Measurements from ENCODE around the gene SEMA3E.
"Not testable (repeated sequence)": the region's sequence is repeated elsewhere in the genome, so short reads cannot be mapped to it uniquely, and the experiment has no call there.

SEMA3E gene

DNA sequence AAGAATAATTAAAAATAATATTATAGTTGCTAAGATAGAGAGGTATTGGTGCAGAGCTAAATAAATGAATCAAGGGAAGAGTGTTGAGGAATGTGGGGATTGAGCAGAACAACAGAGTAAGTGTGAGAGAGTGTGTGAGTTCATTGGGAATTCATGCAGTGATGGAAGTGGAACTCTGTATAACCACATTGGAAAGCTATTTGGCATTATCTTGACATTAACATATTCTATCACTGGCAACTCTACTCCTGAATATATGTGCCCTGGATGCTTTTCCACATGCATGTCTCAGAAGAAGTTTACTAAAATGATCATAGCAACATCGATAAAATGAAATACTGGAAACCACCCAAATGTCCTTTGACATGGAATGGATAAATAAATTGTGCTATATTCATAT, 164.1 kb downstream of the SEMA3E start:
- DNase-seq = no peak

DNA sequence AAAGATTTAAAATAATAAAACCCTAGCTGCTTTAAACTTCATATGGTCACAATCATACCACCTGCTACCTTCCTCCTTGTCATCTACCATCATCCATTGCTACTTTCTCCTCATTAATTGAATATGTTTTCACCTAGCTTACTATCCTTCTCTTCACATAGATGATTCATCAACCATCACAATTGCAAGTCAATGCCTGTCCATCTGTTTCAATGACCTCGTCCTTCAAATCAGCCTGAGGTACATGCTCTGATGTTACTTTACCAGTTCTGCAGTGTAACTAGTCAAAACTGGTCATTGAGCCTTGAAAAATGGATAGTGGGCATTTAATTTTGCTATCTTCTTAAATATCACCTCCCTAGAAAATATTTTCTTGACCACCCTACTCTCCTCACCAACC, 164.7 kb downstream of the SEMA3E start:
- no peak for DNase-seq

DNA sequence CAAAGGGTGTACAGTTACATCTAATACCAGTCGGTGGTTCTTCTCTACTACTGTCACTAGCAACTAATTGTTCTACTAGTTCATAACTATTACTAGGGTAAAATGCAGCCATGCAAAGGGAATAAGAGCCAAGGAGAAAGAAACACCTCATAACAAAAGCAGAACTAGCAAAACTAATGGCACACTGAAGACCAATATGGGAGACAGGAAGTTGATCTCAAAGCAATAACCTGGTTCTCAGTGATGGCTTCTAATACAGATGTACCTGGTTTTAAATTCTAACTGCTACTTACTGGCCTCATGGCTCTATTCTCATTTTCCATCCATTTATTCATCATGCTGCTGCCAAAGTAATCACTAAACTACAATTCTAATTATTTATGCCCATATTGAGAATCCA, 170.3 kb downstream of the SEMA3E start:
- DNase-seq = no peak

DNA sequence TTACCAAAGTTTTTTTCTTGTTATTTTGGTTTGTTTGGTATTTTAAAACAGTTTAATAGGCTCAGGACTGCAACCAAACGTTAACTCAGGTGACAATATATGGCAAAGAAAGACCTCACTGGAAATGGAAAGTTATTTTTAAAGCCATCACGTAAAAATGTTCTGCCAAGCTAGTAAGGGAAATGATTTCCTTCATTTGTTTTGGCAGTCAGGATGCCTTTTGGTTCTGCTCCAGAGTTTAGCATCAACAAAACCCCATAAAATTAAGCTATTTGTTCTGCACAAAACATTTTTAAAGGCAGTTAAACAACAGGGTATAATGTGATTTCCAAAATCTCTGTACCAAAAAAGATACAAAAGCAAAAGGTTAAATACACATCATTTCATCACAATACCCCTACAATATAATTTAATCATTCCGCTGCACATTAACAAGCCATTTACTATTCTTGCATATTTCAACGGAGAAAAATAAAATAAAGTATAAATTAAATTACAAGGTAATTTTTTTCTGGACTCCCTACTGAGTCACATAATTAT, 172.4 kb downstream of the SEMA3E start:
- DNase-seq = no peak

DNA sequence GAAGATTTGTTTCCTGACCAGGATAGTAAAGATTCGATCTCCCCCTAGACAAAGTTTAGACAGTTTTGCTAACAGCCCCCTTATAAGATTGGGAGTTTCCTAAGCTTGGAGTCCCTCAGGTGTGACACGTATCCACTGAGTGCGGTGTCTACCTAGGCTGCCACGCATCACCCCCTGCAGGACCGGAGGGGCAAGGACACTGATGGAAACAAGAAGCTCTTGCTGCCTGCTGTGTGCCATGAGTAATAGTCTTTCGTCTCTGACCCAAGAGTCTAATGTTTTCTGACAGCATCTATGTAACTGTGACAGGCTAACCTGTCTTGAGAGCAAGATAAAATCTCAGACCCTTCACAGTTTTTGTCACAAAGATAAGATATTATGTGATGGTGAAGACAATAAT, 173.5 kb downstream of the SEMA3E start:
- DNase-seq = no peak

DNA sequence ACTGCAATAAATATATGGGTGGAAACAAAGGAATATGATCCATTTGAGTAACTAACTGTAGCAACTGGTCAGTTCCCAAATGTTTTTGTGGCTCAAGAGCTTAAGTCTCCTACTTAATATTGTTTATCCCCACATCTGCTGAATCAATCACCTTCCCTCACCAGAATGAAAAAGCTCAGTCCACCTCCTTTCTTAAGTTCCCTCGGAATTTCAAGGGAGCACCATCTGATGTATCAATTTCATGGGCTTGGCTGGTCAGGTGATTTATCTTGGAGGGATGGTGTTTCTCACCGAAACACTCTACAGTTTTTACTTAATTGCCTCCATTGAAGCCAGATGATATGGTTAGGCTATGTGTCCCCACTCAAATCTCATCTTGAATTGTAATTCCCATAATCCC, 176.6 kb downstream of the SEMA3E start:
- DNase-seq = no peak

DNA sequence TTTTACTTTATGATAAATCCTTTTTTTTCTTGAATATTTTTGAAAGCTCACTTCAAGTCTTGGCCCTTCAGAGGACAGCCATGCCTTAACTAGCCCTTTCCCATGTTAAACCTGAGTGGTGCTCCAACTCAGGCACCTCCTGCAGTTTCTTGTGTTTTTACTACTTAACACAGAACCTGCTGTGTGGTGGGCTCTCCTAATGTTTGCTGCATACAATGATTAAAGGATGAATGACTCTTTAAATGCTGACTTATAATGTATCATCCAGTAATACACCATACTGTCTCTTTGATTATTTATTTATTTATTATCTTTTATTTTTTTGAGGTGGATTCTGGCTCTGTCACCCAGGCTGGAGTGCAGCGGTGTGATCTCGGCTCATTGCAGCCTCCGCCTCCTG, 179.4 kb downstream of the SEMA3E start:
- no peak for DNase-seq

DNA sequence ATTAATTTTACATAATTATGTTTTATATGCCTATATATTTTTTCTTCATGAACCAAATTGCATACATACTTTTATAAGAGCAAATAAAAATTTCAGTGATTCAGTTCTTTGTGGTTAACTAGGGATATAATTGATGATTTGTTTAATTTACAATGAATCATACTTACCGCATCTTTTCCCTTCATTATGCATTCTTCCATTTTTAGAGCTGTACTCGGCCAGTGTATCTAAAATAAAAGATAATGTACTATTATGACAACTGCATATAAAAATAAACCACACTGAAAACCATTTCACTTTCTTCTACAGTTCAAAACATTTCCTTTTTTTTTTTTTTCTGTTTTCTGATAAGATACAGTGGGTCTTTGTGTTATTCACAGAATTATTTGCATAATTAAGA, 179.9 kb downstream of the SEMA3E start:
- DNase-seq = no peak

DNA sequence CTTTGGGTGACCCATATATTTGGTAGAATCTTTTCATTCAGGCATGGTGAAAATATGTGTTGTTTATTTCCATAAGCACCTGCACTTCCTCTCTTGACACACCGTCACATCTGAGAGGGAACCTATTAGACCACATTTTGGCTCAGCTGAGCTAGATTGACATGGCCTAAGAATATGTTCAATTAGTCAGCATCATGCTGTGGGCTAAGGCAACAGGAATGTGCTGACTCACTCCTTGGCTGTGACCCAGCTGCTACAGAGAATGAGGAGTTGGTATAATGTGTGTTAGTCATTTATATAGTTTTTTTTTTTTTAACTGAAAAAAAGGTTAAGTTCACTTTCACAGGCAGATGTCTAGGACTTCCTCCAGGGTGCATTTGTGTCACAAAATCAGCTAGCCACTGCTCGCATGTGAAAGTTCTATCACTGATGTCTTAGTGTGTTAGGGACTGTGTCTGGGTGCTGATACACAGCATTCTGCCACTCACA, 180.6 kb downstream of the SEMA3E start:
- DNase-seq = peak; percentile 69

DNA sequence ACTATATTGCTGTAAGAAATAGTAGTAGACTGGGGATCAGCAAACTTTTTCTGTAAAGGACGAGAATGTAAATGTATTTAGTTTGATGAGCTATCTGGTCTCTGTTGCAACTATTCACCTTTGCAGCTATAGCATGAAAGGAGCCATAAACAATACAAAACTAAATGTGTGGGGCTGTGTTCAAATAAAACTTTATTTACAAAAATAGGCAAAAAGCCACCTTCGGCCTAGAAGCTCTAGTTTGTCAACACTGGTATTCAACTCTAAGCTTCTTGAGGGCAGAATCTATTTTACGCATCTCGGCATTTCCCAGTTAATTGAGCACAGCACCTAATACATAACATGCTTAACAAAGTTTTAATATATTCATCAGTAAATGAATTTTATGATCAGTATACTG, 181.4 kb downstream of the SEMA3E start:
- DNase-seq = no peak

DNA sequence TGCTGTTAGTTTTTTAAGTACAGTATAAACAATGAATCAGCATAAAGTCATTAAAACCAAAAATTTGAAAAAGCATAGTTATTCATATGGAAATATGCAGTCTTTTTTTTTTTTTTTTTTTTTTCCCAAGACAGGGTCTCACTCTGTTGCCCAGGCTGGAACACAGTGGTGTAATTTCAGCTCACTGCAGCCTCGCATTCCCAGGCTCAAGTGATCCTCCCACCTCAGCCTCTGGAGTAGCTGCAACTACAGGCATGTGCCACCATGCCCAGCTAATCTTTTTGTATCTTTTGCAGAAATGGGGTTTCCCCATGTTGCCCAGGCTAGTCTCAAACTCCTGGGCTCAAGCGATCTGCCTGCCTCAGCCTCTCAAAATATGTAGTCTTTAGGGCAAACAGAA, 182.0 kb downstream of the SEMA3E start:
- DNase-seq = no peak

DNA sequence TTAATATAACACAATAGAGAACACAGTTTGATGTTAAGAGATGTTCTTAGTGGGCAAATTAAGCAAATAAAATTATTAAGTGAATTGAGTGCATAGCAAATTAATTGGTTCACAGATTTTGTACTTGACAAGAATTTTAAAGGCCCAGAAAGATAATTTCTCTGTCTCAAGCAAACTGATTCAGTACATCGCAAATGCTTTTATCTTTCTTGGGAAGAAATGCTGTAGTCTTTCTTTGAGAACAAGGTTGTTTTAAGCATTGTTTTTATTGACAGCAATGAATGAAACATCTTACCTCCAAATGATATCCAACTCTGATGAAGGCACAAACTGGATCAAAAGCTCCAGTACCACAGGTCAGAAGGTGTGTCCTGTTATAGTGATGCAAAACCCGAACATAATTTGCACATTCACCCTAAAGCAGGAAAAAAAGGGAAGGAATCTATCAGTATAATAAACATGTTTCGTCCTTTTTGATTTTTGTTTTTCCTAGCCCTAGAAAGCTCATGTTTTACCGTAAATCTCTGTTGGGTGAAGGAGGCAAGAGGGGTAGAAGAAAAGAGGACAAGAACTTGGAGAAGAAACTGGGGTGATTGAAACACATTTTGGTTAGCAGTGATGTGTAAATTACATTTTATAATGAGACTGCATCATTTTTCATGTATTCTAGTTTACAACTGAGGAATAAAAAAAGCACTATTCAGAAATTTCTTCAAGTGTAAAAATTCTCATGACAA, 182.6 kb downstream of the SEMA3E start:
- DNase-seq = no peak

DNA sequence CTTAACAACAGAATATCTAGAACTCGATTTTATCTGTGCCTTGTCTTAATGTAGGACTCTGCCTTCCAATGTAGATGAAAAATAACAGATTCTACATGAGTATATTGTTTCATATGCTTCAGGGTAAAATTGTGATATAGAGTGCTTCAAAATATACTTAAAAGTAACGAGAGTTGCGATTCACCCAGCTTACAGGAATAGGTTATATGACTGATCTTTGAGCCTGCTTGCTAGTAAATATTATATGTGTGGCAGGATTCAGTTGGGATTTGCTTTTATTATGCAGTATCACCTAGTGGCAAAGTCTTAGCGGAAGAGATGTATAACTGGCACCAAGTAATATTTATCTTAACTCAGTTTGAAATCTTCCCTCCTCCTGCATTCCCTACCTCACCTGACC, 183.3 kb downstream of the SEMA3E start:
- DNase-seq = no peak

DNA sequence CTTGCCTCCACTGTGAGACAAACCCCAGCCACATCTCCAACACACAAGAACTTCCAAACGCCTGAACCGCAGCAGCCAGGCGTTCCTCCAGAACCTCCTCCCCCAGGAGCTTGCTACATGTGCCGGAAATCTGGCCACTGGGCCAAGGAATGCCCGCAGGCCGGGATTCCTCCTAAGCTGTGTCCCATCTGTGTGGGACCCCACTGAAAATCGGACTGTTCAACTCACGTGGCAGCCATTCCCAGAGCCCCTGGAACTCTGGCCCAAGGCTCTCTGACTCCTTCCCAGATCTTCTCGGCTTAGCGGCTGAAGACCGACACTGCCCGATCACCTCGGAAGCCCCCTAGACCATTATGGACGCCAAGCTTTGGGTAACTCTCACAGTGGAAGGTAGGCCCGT, 187.1 kb downstream of the SEMA3E start:
- not testable (repeated sequence) for DNase-seq

DNA sequence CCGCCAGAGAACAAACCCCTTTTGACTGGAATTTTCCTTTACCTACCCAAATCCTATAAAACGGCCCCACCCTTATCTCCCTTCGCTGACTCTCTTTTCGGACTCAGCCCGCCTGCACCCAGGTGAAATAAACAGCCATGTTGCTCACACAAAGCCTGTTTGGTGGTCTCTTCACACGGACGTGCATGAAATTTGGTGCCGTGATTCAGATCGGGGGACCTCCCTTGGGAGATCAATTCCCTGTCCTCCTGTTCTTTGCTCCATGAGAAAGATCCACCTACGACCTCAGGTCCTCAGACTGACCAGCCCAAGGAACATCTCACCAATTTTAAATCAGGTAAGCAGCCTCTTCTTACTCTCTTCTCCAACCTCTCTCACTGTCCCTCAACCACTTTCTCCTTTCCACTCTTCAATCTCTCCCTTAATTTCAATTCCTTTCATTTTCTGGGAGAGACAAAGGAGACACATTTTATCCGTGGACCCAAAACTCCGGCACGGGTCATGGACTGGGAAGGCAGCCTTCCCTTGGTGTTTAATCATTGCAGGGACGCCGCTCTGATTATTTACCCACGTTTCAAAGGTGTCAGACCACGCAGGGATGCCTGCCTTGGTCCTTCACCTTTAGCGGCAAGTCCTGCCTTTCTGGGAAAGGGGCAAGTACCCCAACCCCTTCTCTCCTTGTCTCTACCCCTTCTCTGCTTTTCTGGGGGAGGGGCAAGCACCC, 188.8 kb downstream of the SEMA3E start:
- not testable (repeated sequence) for DNase-seq

DNA sequence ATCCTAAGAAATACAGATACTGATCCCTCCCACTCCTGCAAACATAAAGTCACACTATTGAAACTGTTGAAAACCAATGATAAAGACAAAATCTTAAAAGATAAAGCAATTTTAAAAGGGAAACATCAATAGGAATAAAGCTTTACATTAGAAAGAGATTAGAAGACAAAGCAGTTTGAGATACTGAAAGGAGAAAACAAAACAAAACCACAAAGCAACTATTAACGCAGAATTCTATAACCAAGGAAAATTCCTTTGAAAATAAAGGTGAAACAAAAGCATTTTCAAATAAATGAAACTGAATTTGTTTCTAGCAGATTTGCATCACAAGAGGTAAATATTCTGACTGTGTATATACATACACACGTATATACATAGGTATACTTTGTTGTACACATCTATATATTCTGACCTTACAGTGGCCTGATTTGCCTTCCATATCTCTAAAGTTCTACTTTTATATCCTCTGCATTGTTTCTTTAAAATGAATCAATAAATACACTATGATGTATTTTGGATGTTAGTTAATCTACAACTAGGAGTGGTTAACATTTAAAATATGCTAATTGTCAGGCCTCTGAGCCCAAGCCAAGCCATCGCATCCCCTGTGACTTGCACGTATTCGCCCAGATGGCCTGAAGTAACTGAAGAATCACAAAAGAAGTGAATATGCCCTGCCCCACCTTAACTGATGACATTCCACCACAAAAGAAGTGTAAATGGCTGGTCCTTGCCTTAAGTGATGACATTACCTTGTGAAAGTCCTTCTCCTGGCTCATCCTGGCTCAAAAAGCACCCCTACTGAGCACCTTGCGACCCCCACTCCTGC, 189.6 kb downstream of the SEMA3E start:
- not testable (repeated sequence) for DNase-seq

DNA sequence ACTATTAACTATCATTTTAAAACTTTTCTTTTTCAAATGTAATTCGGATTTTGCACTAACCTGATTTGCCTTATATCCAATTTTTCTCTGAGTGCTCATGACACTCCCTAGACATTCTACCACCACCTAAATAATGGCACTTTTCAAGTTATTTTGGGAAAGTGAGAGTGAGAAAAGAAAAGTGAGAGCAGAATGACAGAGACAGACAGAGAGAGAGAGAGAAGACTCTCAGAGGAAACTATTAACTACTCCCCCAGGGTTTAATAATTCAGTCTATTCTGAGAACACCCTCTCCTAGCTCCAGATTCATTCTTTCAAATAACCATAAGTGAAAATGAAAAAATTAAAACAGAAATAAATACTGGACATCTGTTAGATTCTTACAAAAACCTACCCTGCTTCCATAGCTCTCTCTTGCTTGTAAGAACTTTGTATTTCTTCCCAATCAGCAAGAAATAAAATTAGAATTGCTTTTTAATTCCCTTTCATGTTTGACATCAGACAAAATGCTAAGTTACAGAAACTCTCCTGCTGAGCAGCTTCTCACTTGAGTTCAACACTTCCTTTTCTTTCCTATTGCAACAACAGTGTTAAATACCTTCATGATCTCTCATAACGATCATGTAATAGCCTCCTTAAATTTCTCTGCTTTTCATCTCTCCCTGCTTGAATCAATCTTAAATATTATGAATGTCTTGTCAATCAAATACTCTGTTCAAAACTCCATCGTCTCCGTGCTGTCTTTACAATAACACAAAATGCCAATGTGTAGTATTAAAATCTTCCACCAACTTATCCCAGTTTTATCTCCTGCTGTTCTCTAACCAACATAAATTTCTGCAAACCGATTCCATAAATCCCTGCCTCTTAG, 191.7 kb downstream of the SEMA3E start:
- no peak for DNase-seq

DNA sequence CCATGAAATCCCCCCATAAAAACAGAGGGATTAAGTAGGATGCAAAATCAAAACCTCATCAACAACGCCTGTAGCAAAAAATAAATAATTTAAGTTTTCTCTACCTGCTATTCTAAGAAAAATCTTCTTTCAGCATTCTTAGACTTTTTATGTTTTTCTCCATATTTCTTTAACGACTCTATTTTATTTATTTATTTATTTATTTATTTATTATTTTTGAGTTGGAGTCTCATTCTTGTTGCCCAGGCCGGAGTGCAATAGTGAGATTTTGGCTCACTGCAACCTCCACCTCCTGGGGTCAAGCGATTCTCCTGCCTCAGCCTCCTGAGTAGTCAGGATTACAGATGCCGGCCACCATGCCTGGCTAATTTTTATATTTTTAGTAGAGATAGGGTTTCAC, 192.5 kb downstream of the SEMA3E start:
- no peak for DNase-seq

DNA sequence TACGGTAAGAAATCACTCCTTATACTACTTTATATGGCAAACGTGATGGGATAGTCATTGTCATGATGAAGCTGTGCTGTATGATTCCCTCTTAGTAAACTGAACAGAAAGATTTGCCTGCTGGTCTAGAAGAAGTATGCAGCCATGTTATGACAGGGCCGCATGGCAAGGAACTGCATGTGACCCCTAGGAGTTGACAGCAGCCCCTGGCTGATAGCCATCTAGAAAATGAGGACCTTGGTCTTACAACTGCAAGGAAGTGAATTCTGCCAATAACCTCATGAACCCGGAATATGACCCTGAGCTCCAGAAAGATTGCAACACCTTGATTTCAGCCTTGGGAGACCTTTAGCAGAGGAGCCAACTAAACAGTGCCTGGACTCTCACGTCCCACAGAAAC, 193.3 kb downstream of the SEMA3E start:
- no peak for DNase-seq

DNA sequence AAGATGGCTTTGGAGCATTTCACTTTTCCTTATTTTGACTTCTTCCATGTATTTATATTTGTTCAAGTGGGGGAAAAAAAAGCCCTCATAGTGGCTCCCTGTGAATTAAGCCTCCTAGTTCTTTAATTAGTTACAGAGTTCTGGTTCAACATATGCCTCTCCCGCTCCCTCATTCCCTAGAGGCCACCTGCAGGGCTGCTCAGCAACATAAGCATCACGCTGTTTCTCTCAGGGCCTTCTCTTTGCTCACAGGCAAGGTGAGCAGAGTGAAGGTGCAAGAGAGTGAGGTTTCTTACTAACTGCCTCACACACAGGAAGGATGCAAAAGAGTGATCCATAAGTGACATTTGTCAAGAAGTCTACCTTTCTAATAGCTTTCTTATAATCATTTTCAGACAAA, 196.7 kb downstream of the SEMA3E start:
- peak; percentile 90 for DNase-seq

DNA sequence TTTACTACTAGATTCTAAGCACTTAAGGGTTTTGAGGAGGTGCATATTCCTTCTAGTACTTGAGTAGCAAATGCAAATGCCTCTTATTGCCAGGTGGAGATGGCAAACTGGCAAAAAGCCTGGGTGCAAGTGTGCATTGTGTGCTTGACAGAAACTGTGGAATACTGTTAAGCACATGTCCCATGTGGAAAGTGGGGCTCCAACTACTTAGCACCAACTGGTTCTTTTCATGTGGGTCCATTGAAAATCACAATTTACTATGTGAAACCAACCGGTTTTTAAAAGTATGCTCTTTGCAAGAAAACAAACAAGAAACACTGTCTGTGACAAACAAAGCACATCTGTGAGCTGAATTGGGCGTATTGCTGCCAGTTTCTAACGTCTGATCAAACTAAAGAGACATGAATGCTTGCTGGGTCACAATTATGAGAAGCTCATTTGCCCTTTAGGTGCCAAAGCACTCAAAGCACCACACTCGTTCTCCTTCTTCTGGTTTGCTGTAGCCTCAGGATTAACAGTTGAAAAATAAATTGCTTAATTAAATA, 197.4 kb downstream of the SEMA3E start:
- peak; percentile 47 for DNase-seq

DNA sequence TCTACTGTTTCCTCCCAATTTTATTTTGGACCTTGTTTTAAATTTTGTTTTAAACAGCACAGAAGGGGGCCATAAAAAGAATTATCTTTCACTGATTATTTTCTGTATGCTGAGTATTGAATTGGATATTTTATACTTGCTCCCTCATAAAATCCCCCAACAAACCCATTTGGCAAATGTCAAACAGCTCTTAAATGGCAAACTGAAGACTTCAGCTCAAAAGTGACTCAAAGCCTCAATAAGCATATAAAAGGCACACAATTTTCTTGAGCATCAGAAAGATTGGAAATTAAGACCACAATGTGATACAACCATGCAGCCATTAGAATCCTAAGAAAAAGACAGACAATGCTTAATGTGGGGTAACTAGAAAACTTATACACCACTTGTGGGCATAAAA, 199.2 kb downstream of the SEMA3E start:
- no peak for DNase-seq

Measured in NCI-H2171 (cell line).